22Rv1 (cell line): ENCODE data around the gene NCAPD3.

Source experiments
- H3K27ac ChIP-seq: fragments of 450-650 bp; 2 replicates; pipeline ENCODE4 v1.5.1; 2017
- ZFX ChIP-seq: fragments of 450-650 bp; IDR thresholded peaks from 2 replicates; pipeline ENCODE4 v1.6.1; 2017; ENCODE audit warnings: antibody characterized with exemption, borderline replicate concordance
- TF ChIP-seq, protein P1 (sequence below): fragments of 450-650 bp; IDR thresholded peaks from 2 replicates; pipeline ENCODE4 v1.5.1; 2017; ENCODE audit warnings: mild to moderate bottlenecking

The NCAPD3 gene

GRCh38 chr11:134242376-134242775 lies 18.6 kb upstream of the NCAPD3 start:
- H3K27ac ChIP-seq, result no peak overlapping the region
- TF ChIP-seq, protein P1, sequence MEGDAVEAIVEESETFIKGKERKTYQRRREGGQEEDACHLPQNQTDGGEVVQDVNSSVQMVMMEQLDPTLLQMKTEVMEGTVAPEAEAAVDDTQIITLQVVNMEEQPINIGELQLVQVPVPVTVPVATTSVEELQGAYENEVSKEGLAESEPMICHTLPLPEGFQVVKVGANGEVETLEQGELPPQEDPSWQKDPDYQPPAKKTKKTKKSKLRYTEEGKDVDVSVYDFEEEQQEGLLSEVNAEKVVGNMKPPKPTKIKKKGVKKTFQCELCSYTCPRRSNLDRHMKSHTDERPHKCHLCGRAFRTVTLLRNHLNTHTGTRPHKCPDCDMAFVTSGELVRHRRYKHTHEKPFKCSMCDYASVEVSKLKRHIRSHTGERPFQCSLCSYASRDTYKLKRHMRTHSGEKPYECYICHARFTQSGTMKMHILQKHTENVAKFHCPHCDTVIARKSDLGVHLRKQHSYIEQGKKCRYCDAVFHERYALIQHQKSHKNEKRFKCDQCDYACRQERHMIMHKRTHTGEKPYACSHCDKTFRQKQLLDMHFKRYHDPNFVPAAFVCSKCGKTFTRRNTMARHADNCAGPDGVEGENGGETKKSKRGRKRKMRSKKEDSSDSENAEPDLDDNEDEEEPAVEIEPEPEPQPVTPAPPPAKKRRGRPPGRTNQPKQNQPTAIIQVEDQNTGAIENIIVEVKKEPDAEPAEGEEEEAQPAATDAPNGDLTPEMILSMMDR, result no peak
- no peak for TF ChIP-seq ZFX

GRCh38 chr11:134240592-134240991 lies 16.8 kb upstream of the NCAPD3 start:
- no peak overlapping the region for H3K27ac ChIP-seq
- TF ChIP-seq ZFX, result no peak
- TF ChIP-seq, protein P1, result no peak

DNA sequence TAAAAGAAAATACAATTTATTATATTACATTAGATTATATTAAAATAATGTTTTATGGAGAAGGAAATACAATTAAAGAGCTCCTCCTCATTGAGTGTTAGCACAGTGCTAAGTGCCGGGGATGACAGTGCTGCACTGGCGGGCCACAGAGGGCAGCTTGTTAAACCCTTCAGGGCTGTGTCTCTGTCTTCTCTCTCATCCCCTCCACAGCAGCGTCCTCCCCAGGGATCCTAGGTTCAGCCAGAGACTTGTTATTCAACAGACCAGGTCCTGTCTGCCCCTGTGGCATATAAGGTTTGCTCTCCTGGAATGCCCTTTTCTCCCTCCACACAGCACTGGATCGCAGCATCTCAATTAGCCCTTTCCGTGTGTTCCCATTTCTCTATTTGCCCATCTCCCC lies 15.2 kb upstream of the NCAPD3 start:
- no peak overlapping the region for H3K27ac ChIP-seq
- no peak for TF ChIP-seq ZFX
- TF ChIP-seq, protein P1, result no peak

GRCh38 chr11:134237557-134237922 lies 13.8 kb upstream of the NCAPD3 start:
- TF ChIP-seq, protein P1, result no peak
- no peak for TF ChIP-seq ZFX
- H3K27ac ChIP-seq, result no peak overlapping the region

DNA sequence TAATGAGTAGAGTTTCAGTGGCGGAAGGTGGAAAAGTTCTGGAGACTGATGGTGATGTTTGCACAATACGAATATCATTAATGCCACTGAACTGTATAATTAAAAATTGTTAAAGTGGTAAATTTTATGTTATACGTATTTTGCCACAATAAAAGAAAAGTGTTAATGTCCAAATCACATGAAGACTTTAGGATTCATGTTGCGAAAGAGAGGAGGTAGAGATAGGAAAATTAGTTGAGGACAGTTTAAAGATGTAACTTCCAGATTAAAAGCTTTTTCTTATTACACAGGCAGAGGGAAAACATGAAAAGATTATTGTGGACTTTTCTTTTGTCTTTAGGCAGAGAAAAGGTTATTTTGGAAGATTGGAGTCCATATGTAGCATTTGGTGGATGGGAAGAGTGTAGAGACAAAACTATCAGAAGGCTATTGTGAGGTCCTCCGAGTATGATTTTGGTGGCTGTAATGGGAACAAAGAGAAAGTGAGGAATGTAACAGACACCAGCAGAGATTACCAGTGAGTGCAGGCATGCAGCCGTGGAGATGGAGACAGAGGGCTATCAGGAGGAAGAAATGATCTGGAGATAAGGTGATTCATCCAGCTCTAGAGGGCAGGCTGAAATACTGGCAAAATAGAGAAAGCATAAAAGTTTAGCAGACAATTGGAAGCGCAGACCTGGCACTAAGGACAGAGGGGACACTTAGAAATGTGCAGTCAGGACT lies 13.2 kb upstream of the NCAPD3 start:
- no peak overlapping the region for H3K27ac ChIP-seq

GRCh38 chr11:134235399-134235798 lies 11.6 kb upstream of the NCAPD3 start:
- H3K27ac ChIP-seq, result no peak overlapping the region
- no peak for TF ChIP-seq ZFX
- TF ChIP-seq, protein P1, result no peak

More for the DNA sequence above, 13.2 kb upstream of the NCAPD3 start:
- TF ChIP-seq ZFX, result no peak
- TF ChIP-seq, protein P1, result no peak

DNA sequence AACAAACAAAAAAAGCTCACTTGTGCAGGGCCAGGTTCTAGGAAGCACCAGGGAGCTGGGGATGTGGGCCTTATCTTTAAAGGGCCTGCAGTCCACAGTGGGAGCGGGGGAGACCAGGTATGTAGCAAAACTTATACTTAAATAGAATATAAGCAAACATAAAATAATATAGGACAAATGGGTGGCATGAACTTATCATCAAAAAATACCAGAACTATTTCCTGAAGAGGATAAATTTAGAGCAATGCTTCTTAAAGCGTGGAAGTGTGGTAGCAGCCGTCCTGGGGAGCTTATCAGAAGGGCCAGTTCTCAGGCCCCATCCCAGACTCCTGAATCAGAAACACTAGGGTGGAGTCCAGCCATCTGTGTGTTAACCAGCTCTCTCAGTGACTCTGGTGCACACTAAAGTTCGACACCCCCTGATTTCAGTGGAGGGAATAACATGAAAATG lies 10.0 kb upstream of the NCAPD3 start:
- TF ChIP-seq, protein P1, result no peak
- no peak for TF ChIP-seq ZFX
- H3K27ac ChIP-seq, result no peak overlapping the region
